Cardiac muscle cell (in vitro differentiated cells and primary cell): ENCODE data around the gene DVL1. TPM values are rescaled to one million over a fixed set of nuclear protein-coding genes. Genes with fewer than 3 reads are reported as not detected.

ENCODE experiments used
- DNase-seq, 2 donors: peaks; one replicate each; pipeline versions ENCODE4 v3.0.0 to v3.0.0-alpha.2; 2010 to 2017; ENCODE audit warnings: low read depth in 1 of 2, low spot score in 1 of 2
- H3K27ac ChIP-seq: fragments of 200-600 bp; sonication (generic); 2 replicates; pipeline ENCODE4 v1.5.1; 2016
- H3K27me3 ChIP-seq: fragments of 200-600 bp; sonication (generic); 2 replicates; pipeline ENCODE4 v1.6.0; 2016; ENCODE audit warnings: control low read depth
- H3K36me3 ChIP-seq: fragments of 200-600 bp; sonication (generic); 2 replicates; pipeline ENCODE4 v1.5.1; 2016; ENCODE audit warnings: control low read depth
- H3K4me1 ChIP-seq: fragments of 200-600 bp; sonication (generic); 2 replicates; pipeline ENCODE4 v1.8.1; 2017; ENCODE audit warnings: low read depth, mild to moderate bottlenecking, mixed run types
- H3K4me3 ChIP-seq: fragments of 200-600 bp; sonication (generic); 2 replicates; pipeline ENCODE4 v1.5.1; 2016; ENCODE audit warnings: mild to moderate bottlenecking
- H3K9me3 ChIP-seq: fragments of 200-600 bp; sonication (generic); 2 replicates; pipeline ENCODE4 v1.5.1; 2017; ENCODE audit warnings: low read depth, mild to moderate bottlenecking, control low read depth
- polyA plus RNA-seq: library from polyadenylated mRNA; unstranded; fragments of >200 nt; fragmentation: Nextera tagmentation; extraction: Ambion mirVana; gene quantifications from 2 replicates; pipeline ENCODE4 v1.2.1, GENCODE V29; 2016
- total RNA-seq: library from RNA; depleted of rRNA; stranded (reverse); fragments of >200 nt; gene quantifications from 2 replicates; pipeline ENCODE4 v1.2.3, GENCODE V29; 2016
- TF ChIP-seq, protein P1 (sequence below): IDR thresholded peaks from 2 replicates; pipeline ENCODE4 v1.5.1; 2012; ENCODE audit warnings: low read depth, mild to moderate bottlenecking, low read length

Gene DVL1
- total and polyA plus RNA-seq, 2 experiments from 2014 or later = 29.1 to 105 TPM

DNA sequence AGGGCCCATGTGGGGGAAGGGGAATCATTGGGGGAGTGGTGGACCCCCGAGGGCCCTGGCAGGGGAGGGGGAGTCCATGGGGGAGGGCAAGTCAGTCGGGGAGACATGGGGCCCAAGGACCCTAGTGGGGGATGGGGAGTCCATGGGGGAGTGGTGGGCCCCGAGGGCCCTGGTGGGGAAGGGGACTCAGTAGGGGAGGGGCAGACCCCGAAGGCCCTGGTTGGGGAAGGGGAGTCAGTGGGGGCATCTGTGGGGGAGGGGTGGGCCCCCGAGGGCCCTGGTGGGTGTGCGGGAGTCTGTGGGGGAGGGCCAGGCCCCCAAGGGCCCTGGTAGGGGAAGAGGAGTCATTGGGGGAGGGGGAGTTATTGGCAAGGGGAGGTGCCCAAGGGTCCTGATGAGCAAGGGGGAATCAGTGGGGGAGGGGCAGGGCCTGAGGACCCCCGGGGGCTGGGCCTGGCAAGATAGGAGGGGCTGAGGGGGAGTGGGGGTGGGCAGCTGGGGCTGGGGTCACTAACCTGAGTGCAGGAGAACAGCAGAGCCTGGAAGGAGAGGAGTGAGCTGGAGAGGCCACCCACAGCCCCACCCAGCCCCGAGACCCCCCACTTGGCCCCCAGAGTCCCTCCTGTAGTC lies 7.1 kb upstream of the DVL1 start:
- Histone ChIP-seq H3K4me1 (peaks cover 40% of the 10 kb centered on the region), H3K27me3 (peaks cover 12% of the 10 kb centered on the region), H3K4me3 (no peak overlapping the region), H3K27ac (no peak overlapping the region), H3K36me3 (no peaks in the 10 kb centered on the region), H3K9me3 (no peaks in the 10 kb centered on the region)
- no peak for DNase-seq
- TF ChIP-seq, protein P1, sequence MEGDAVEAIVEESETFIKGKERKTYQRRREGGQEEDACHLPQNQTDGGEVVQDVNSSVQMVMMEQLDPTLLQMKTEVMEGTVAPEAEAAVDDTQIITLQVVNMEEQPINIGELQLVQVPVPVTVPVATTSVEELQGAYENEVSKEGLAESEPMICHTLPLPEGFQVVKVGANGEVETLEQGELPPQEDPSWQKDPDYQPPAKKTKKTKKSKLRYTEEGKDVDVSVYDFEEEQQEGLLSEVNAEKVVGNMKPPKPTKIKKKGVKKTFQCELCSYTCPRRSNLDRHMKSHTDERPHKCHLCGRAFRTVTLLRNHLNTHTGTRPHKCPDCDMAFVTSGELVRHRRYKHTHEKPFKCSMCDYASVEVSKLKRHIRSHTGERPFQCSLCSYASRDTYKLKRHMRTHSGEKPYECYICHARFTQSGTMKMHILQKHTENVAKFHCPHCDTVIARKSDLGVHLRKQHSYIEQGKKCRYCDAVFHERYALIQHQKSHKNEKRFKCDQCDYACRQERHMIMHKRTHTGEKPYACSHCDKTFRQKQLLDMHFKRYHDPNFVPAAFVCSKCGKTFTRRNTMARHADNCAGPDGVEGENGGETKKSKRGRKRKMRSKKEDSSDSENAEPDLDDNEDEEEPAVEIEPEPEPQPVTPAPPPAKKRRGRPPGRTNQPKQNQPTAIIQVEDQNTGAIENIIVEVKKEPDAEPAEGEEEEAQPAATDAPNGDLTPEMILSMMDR = no peak

GRCh38 chr1:1355416-1355815 lies 6.2 kb upstream of the DVL1 start:
- no peaks in the 10 kb centered on the region for H3K9me3 ChIP-seq
- no peak overlapping the region for H3K27ac ChIP-seq
- peak overlapping the region; percentile 7 for H3K4me3 ChIP-seq
- H3K36me3 ChIP-seq = no peaks in the 10 kb centered on the region
- peaks cover 12% of the 10 kb centered on the region for H3K27me3 ChIP-seq
- TF ChIP-seq, protein P1 = no peak
- DNase-seq = peak; percentile 28 to 50
- peaks cover 34% of the 10 kb centered on the region for H3K4me1 ChIP-seq

DNA sequence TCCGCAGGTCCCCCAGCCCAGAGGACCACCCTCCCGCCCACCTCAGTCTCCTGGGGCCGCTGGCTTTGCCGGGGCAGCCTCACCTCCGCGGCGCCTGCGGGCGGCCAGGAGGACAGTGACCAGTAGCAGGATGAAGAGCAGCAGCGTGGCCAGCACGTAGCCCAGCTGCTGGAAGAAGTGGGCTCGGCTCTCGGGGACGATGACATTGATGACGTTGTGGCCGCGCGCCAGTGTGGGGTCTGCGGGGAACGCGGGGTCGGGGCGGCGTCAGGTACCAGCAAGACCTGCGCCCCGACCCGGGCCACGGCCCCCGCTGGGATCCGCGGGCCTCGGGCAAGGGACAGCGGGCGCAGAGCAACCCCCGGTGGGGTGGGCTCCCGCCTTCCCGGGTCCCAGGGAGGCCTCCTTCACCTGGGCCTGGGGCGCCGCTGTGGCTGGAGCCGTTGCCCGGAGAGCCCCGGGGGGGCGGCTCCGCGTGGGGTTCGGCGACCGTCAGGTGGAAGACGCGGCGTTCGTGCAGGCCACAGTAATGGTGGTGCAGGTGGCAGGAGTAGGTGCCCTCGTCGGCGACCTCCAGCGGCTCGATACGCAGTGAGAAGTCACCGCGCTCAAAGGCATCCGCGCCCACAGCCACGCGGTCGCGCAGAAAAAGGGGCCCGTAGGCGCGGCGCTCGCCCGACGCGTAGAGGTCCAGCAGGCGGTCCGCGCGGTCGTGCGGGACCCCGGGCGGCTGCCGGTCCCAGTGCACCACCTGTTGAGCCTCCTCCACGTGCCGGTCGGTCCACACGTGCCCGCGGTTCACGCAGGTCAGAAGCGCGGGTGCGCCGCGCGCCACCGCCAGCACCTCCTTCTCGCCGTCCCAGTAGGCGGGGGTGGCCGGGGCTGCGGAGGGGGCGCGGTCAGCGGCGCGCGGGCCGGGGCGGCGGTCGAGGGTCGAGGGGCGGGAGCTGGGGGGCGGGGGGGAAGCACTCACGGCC lies 5.3 kb upstream of the DVL1 start:
- TF ChIP-seq, protein P1 = no peak
- no peak for DNase-seq
- Histone ChIP-seq H3K9me3 (no peaks in the 10 kb centered on the region), H3K27ac (no peak overlapping the region), H3K4me3 (peak overlapping the region; percentile 7), H3K4me1 (peaks cover 25% of the 10 kb centered on the region), H3K27me3 (peaks cover 12% of the 10 kb centered on the region), H3K36me3 (no peaks in the 10 kb centered on the region)

GRCh38 chr1:1353389-1354151 lies 4.4 kb upstream of the DVL1 start:
- TF ChIP-seq, protein P1 = no peak
- no peaks in the 10 kb centered on the region for H3K9me3 ChIP-seq
- H3K4me1 ChIP-seq = peaks cover 19% of the 10 kb centered on the region
- H3K4me3 ChIP-seq = no peak overlapping the region
- H3K27me3 ChIP-seq = peaks cover 12% of the 10 kb centered on the region
- no peak overlapping the region for H3K27ac ChIP-seq
- DNase-seq = no peak
- H3K36me3 ChIP-seq = no peaks in the 10 kb centered on the region

DNA sequence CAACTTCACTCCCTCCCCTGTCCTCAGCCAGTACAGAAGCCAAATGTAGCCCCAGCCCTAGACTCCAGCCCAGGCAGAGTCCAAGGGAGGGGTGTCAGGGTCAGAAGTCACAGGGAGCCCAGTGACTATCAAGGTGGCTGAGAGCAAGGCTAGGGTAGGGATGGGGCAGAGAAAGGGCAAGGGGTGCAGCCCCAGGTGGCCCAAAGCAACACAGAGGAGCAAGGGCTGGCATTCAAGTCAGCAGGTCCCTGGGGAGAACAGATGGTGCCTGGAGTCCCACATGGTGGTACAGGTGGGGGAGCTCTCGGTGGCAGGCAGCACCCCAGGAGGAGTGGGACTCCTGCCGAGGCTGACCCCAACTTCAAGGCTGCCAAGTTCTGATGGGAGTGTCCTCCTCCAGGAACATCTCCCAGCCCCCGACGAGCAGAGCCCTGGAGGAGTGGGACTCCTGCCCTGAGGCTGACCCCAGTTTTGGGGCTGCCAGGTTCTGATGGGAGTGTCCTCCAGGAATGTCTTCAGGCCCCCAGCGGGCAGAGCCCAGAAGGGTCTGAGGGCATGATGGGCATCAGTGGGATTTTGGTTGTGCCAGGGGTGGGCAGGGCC lies 3.7 kb upstream of the DVL1 start:
- TF ChIP-seq, protein P1 = no peak
- DNase-seq = no peak
- Histone ChIP-seq H3K4me1 (peaks cover 12% of the 10 kb centered on the region), H3K27ac (no peak overlapping the region), H3K9me3 (no peaks in the 10 kb centered on the region), H3K27me3 (peaks cover 12% of the 10 kb centered on the region), H3K36me3 (no peaks in the 10 kb centered on the region), H3K4me3 (no peak overlapping the region)
